IPS-18c (cell line): ENCODE data around the gene OASL.
A peak's percentile ranks its signal among the peaks of the same experiment; 100 is the strongest.

Experiments used
- H3K4me3 ChIP-seq: 2 replicates; pipeline ENCODE4 v1.7.0; 2013; ENCODE audit warnings: low read depth, mild to moderate bottlenecking, low read length, moderate library complexity; ENCODE audit not compliant: insufficient read depth
- H3K9me3 ChIP-seq: one replicate; pipeline ENCODE4 v1.6.1; 2013; ENCODE audit warnings: mild to moderate bottlenecking, low read length, moderate library complexity; ENCODE audit not compliant: control insufficient read depth, insufficient read depth

OASL gene

GRCh38 chr12:121025442-121026226 is 13.4 kb downstream of the OASL start:
- Histone ChIP-seq H3K4me3 (no peak overlapping the region), H3K9me3 (no peaks in the 10 kb centered on the region)

- H3K9me3 ChIP-seq = no peaks in the 10 kb centered on the region
- no peak overlapping the region for H3K4me3 ChIP-seq
These were observed 15.2 kb downstream of the OASL start for GRCh38 chr12:121023799-121024198.

GRCh38 chr12:121022713-121023112 is 16.3 kb downstream of the OASL start:
- H3K4me3 ChIP-seq = no peak overlapping the region
- no peaks in the 10 kb centered on the region for H3K9me3 ChIP-seq

- Histone ChIP-seq H3K9me3 (no peaks in the 10 kb centered on the region), H3K4me3 (no peak overlapping the region)
These were observed 17.3 kb downstream of the OASL start for GRCh38 chr12:121021754-121022153.

GRCh38 chr12:121018860-121019617 is 20.0 kb downstream of the OASL start:
- H3K9me3 ChIP-seq = no peaks in the 10 kb centered on the region

GRCh38 chr12:121017966-121018491 is 21.0 kb downstream of the OASL start:
- Histone ChIP-seq H3K4me3 (no peak overlapping the region), H3K9me3 (no peaks in the 10 kb centered on the region)

More at GRCh38 chr12:121018860-121019617, 20.0 kb downstream of the OASL start:
- H3K4me3 ChIP-seq = no peak overlapping the region

GRCh38 chr12:121015825-121016766 is 22.9 kb downstream of the OASL start, which contains the start of gene C12orf43:
Gene C12orf43 (minus strand): TSS chr12:121016487. CDS start chr12:121016474, 13 bp downstream.
- peak within 1 kb of the TSS; percentile 96 for H3K4me3 ChIP-seq
- H3K9me3 ChIP-seq = no peaks in the 10 kb centered on the region

- H3K4me3 ChIP-seq = no peak overlapping the region
- H3K9me3 ChIP-seq = no peaks in the 10 kb centered on the region
These were observed 25.3 kb downstream of the OASL start for GRCh38 chr12:121013715-121014114.

GRCh38 chr12:121011820-121012219 is 27.2 kb downstream of the OASL start:
- no peak overlapping the region for H3K4me3 ChIP-seq
- no peaks in the 10 kb centered on the region for H3K9me3 ChIP-seq

GRCh38 chr12:121010860-121011259 is 28.2 kb downstream of the OASL start:
- Histone ChIP-seq H3K9me3 (no peaks in the 10 kb centered on the region), H3K4me3 (no peak overlapping the region)

GRCh38 chr12:121009741-121010140 is 29.3 kb downstream of the OASL start:
- Histone ChIP-seq H3K4me3 (no peak overlapping the region), H3K9me3 (no peaks in the 10 kb centered on the region)

GRCh38 chr12:121008347-121009098 is 30.5 kb downstream of the OASL start:
- Histone ChIP-seq H3K9me3 (no peaks in the 10 kb centered on the region), H3K4me3 (no peak overlapping the region)

- Histone ChIP-seq H3K4me3 (no peak overlapping the region), H3K9me3 (peaks cover 2% of the 10 kb centered on the region)
These were observed 33.7 kb downstream of the OASL start for GRCh38 chr12:121005346-121005815.

- H3K9me3 ChIP-seq = peaks cover 2% of the 10 kb centered on the region
- no peak overlapping the region for H3K4me3 ChIP-seq
These were observed 34.7 kb downstream of the OASL start for GRCh38 chr12:121004253-121004815.

- no peak overlapping the region for H3K4me3 ChIP-seq
- peaks cover 2% of the 10 kb centered on the region for H3K9me3 ChIP-seq
These were observed 35.4 kb downstream of the OASL start for GRCh38 chr12:121003650-121004049.
